Caco-2 (cell line): ENCODE measurements around the gene ATP13A1. TPM values are rescaled to one million over a fixed set of nuclear protein-coding genes. Genes with fewer than 3 reads are reported as not detected.
"Not testable (repeated sequence)": the region's sequence is repeated elsewhere in the genome, so short reads cannot be mapped to it uniquely, and the experiment has no call there.

Source experiments
- BruUV-seq: library from RNA; stranded (reverse); fragments of 400-500 nt; replicated peaks from 2 replicates; lab custom pipeline; 2021; lab: Mats Ljungman, UMichigan
- CTCF ChIA-PET: fragments of 300-600 bp; sonication (Branson Sonifier 250); formaldehyde crosslinking; loops from one replicate; lab custom pipeline; 2022; ENCODE audit warnings: antibody characterized with exemption; lab: Charles Lee
- POLR2A ChIA-PET: fragments of 300-600 bp; sonication (Branson Sonifier 250); formaldehyde crosslinking; loops from one replicate; lab custom pipeline; 2022; ENCODE audit warnings: antibody characterized with exemption; lab: Charles Lee
- DNase-seq, 2 experiments: peaks; one replicate each; pipeline versions ENCODE4 v3.0.0 to v3.0.0-alpha.2; 2020 to 2022
- H3K27me3 ChIP-seq: replicated peaks from 2 replicates; pipeline ENCODE4 v1.6.0; 2011; ENCODE audit warnings: low read length; ENCODE audit not compliant: control insufficient read depth, insufficient read depth
- H3K36me3 ChIP-seq: 2 replicates; pipeline ENCODE4 v1.5.1; 2011; ENCODE audit warnings: low read length; ENCODE audit not compliant: control insufficient read depth, insufficient read depth
- H3K4me1 ChIP-seq: fragments of 250-450 bp; sonication (Bioruptor Pico); 2 replicates; pipeline ENCODE4 v1.5.1; 2020; ENCODE audit warnings: mild to moderate bottlenecking
- H3K4me3 ChIP-seq: 2 replicates; pipeline ENCODE4 v1.5.1; 2011; ENCODE audit warnings: low read depth, mild to moderate bottlenecking, control low read depth, low read length
- H3K9me3 ChIP-seq: fragments of 250-450 bp; sonication (Bioruptor Pico); 2 replicates; pipeline ENCODE4 v1.5.1; 2020; ENCODE audit warnings: mild to moderate bottlenecking, moderate library complexity
- H3K27ac Mint-ChIP-seq: one replicate; pipeline ENCODE4 v1.8.0; 2022; ENCODE audit warnings: mixed read lengths; ENCODE audit not compliant: unreplicated experiment
- H3K27me3 Mint-ChIP-seq: one replicate; pipeline ENCODE4 v1.8.0; 2022; ENCODE audit warnings: mixed read lengths; ENCODE audit not compliant: insufficient read depth, unreplicated experiment
- H3K36me3 Mint-ChIP-seq: one replicate; pipeline ENCODE4 v1.8.0; 2022; ENCODE audit warnings: mild to moderate bottlenecking, mixed read lengths; ENCODE audit not compliant: insufficient read depth, unreplicated experiment
- H3K4me1 Mint-ChIP-seq: one replicate; pipeline ENCODE4 v1.8.0; 2022; ENCODE audit warnings: low read depth, mixed read lengths; ENCODE audit not compliant: unreplicated experiment
- H3K4me3 Mint-ChIP-seq: one replicate; pipeline ENCODE4 v1.8.0; 2022; ENCODE audit warnings: mild to moderate bottlenecking, moderate library complexity, mixed read lengths; ENCODE audit not compliant: unreplicated experiment
- H3K9me3 Mint-ChIP-seq: one replicate; pipeline ENCODE4 v1.8.0; 2022; ENCODE audit warnings: mixed read lengths; ENCODE audit not compliant: unreplicated experiment
- intact Hi-C: fragments of 100-400 bp; cut with micrococcal nuclease; formaldehyde crosslinking; loops from one replicate; pipeline ENCODE4 v1.10.0; 2022; ENCODE audit not compliant: unreplicated experiment
- total RNA-seq: library from RNA; stranded (reverse); gene quantifications from 2 replicates; pipeline ENCODE4 v1.2.3, GENCODE V29; 2022
- TF ChIP-seq, protein P1 (sequence below), 2 experiments: fragments of 200-600 bp in 1 of 2; IDR thresholded peaks; 1 replicate in 1 of 2; 2 replicates in 1 of 2; pipeline versions ENCODE4 v1.5.1 to v1.8.0; 2011 to 2022; ENCODE audit warnings: antibody characterized with exemption in 1 of 2, control low read depth in 1 of 2, inconsistent platforms in 1 of 2, low read depth in 1 of 2, low read length in 1 of 2, mild to moderate bottlenecking in 1 of 2, moderate library complexity in 1 of 2; ENCODE audit not compliant: insufficient read depth in 1 of 2, severe bottlenecking in 1 of 2, unreplicated experiment in 1 of 2

ATP13A1 gene
- total RNA-seq, 1 experiment from 2014 or later = 83.0 TPM

DNA sequence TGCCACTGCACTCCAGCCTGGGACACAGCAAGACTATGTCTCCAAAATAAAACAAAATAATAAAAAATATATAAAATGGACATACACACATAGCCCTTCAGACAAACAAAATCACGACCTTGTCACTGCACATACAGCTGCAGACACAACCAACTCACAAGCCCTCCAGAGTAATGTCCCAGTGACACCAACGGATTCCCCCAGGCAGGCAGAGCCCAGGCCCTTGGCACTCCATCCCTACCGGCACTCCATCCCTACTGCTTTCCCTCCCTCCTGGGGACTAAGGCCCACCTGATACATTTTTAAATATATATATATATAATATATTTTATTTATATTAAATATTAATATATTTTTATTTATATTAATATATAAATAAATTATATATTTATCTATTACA lies 23.6 kb upstream of the ATP13A1 start:
- ChIA-PET CTCF (no interaction called here), POLR2A (no interaction called here)
- Mint-ChIP-seq H3K9me3 (peaks cover 19% of the 10 kb centered on the region), H3K27ac (no peak overlapping the region), H3K36me3 (no peaks in the 10 kb centered on the region), H3K4me1 (no peaks in the 10 kb centered on the region), H3K4me3 (no peak overlapping the region), H3K27me3 (no peaks in the 10 kb centered on the region)
- no TSS peak for BruUV-seq
- no peaks in the 10 kb centered on the region for H3K36me3 ChIP-seq
- intact Hi-C loops = no loop called here
- TF ChIP-seq, protein P1, sequence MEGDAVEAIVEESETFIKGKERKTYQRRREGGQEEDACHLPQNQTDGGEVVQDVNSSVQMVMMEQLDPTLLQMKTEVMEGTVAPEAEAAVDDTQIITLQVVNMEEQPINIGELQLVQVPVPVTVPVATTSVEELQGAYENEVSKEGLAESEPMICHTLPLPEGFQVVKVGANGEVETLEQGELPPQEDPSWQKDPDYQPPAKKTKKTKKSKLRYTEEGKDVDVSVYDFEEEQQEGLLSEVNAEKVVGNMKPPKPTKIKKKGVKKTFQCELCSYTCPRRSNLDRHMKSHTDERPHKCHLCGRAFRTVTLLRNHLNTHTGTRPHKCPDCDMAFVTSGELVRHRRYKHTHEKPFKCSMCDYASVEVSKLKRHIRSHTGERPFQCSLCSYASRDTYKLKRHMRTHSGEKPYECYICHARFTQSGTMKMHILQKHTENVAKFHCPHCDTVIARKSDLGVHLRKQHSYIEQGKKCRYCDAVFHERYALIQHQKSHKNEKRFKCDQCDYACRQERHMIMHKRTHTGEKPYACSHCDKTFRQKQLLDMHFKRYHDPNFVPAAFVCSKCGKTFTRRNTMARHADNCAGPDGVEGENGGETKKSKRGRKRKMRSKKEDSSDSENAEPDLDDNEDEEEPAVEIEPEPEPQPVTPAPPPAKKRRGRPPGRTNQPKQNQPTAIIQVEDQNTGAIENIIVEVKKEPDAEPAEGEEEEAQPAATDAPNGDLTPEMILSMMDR (IDR thresholded peaks at IDR 0.05; ENCODE audit: insufficient read depth in 1 of 2, low read depth in 1 of 2, low read length in 1 of 2, severe bottlenecking in 1 of 2, unreplicated experiment in 1 of 2) = no peak
- peaks cover 4% of the 10 kb centered on the region; the same call in 1 of the 2 replicates for H3K9me3 ChIP-seq
- no peaks in the 10 kb centered on the region for H3K4me1 ChIP-seq
- H3K4me3 ChIP-seq = no peak overlapping the region
- no peaks in the 10 kb centered on the region for H3K27me3 ChIP-seq
- no peak for DNase-seq

DNA sequence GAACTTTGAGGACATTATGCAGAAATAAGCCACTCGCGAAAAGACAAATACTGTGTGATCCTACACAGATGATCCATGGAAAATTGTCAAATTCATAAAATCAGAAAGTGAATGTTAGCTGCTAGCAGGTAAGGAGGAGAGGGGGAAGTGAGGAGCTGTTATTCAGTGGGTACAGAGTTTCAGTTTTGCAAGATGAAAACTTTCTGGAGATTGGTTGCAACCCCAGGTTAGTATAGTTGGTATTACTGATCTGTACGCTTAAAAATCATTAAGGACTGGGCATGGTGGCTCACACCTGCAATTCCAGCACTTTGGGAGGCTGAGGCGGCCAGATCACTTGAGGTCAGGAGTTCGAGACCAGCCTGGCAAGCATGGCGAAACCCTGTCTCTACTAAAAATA lies 23.1 kb upstream of the ATP13A1 start:
- intact Hi-C loops = no loop called here
- Histone ChIP-seq H3K36me3 (no peaks in the 10 kb centered on the region), H3K9me3 (peaks cover 4% of the 10 kb centered on the region; the same call in 1 of the 2 replicates), H3K4me1 (no peaks in the 10 kb centered on the region), H3K4me3 (no peak overlapping the region), H3K27me3 (no peaks in the 10 kb centered on the region)
- Mint-ChIP-seq H3K9me3 (peaks cover 19% of the 10 kb centered on the region), H3K27ac (no peak overlapping the region), H3K27me3 (no peaks in the 10 kb centered on the region), H3K4me1 (no peaks in the 10 kb centered on the region), H3K4me3 (no peak overlapping the region), H3K36me3 (no peaks in the 10 kb centered on the region)
- DNase-seq = no peak
- CTCF ChIA-PET = no interaction called here
- POLR2A ChIA-PET = no interaction called here
- TF ChIP-seq, protein P1 (IDR thresholded peaks at IDR 0.05; ENCODE audit: insufficient read depth in 1 of 2, low read depth in 1 of 2, low read length in 1 of 2, severe bottlenecking in 1 of 2, unreplicated experiment in 1 of 2) = no peak
- no TSS peak for BruUV-seq

DNA sequence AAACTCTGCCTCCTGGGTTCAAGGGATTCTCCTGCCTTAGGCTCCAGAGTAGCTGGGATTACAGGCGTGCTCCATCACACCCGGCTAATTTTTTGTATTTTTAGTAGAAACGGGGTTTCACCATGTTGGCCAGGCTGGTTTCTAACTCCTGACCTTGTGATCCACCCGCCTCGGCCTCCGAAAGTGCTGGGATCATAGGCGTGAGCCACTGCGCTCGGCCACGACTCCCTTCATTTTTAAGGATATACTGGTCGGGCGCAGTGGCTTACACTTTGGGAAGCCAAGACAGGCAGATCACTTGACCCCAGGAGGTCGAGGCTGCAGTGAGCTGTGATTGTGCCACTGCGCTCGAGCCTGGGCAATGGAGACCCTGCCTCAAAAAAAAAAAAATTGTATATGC lies 22.6 kb upstream of the ATP13A1 start:
- H3K4me3 Mint-ChIP-seq, CTCF ChIA-PET, POLR2A ChIA-PET, H3K27me3 Mint-ChIP-seq, DNase-seq, H3K4me3 ChIP-seq, H3K27ac Mint-ChIP-seq, H3K27me3 ChIP-seq, intact Hi-C loops, H3K36me3 Mint-ChIP-seq, H3K4me1 Mint-ChIP-seq, BruUV-seq, H3K36me3 ChIP-seq, H3K4me1 ChIP-seq, H3K9me3 ChIP-seq: not testable (repeated sequence)
- peaks cover 19% of the 10 kb centered on the region for H3K9me3 Mint-ChIP-seq
